22Rv1 (cell line): ENCODE results near the gene SYCE1L.

Experiments
- H3K27ac ChIP-seq: fragments of 450-650 bp; 2 replicates; pipeline ENCODE4 v1.5.1; 2017
- ZFX ChIP-seq: fragments of 450-650 bp; IDR thresholded peaks from 2 replicates; pipeline ENCODE4 v1.6.1; 2017; ENCODE audit warnings: antibody characterized with exemption, borderline replicate concordance
- TF ChIP-seq, protein P1 (sequence below): fragments of 450-650 bp; IDR thresholded peaks from 2 replicates; pipeline ENCODE4 v1.5.1; 2017; ENCODE audit warnings: mild to moderate bottlenecking

SYCE1L gene

DNA sequence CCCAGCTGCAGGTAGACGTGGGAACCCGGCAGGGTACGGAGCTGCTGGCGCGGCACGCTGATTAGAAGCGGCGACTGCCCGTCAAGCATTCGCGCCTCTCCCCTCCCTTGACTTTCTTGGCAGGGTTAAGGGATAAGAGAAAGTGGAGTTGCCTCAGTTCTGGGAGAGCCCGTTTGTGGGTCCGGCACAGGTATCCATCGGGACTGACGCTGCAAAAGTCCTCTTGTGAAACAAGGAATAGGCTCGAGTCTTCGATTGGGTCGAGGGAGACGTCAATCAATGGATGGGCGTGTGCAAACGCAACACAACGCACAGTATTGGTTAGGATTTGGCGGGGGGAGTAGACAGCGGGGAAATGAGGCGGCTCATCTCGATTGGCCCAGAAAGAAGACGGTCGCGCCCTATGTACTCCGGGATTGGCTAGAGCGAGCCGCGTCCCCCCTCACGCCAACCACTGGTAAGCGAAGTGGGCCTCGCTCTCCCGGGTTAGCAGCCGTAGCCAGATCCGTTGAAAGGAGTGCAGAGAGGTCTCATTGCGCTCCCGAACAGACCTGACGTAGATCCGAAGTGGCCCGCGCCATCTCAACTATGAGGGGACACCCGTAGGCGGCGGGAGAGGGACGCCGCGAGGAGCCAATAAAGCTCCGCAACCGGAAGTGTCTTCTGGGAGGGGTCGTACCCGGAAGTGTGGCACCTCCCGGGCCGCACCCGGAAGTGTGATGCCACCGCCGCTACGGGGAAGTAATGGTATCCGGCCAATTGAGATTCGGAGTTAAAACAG is 8.5 kb upstream of the SYCE1L start, which contains the start of gene MON1B:
MON1B (plus strand) TSS at position 713 of the 781 bp plus-strand sequence. CDS start 296 bp downstream, outside the sequence.
- H3K27ac ChIP-seq: peak within 1 kb of the TSS; percentile 97
- TF ChIP-seq ZFX: no peak
- TF ChIP-seq, protein P1, sequence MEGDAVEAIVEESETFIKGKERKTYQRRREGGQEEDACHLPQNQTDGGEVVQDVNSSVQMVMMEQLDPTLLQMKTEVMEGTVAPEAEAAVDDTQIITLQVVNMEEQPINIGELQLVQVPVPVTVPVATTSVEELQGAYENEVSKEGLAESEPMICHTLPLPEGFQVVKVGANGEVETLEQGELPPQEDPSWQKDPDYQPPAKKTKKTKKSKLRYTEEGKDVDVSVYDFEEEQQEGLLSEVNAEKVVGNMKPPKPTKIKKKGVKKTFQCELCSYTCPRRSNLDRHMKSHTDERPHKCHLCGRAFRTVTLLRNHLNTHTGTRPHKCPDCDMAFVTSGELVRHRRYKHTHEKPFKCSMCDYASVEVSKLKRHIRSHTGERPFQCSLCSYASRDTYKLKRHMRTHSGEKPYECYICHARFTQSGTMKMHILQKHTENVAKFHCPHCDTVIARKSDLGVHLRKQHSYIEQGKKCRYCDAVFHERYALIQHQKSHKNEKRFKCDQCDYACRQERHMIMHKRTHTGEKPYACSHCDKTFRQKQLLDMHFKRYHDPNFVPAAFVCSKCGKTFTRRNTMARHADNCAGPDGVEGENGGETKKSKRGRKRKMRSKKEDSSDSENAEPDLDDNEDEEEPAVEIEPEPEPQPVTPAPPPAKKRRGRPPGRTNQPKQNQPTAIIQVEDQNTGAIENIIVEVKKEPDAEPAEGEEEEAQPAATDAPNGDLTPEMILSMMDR: no peak

DNA sequence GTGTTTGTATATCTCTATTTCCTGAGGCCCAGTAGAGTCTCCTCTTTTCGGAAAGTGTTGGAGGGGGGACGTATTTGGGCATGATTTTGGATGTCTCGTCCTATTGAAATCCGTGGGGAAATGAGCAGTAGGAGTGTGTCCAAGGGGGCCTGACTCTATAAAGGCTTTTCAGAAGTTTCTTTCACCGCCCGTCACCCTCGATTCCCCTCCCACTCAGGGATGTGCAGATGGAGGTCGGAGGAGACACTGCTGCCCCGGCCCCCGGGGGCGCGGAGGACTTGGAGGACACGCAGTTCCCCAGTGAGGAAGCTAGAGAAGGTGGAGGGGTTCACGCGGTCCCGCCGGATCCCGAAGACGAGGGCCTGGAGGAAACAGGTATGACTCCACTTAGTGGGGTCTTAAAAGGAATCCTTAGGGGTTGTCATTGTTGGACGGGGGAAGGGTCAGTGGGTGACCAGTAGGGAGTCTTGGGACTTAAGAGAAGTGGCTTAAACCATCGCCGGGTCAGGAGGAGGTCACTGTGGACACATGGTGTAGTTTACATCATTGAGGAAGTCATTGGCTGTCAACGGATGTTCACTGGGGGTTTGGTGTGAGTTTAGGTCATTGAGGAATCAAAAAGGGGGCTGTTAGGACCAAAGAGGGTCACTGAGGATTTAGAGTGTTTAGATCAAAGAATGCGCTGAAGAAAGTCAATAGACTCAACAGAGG is 7.8 kb upstream of the SYCE1L start:
- TF ChIP-seq, protein P1: no peak
- no peak for TF ChIP-seq ZFX
- peak overlapping the region; percentile 97 for H3K27ac ChIP-seq

DNA sequence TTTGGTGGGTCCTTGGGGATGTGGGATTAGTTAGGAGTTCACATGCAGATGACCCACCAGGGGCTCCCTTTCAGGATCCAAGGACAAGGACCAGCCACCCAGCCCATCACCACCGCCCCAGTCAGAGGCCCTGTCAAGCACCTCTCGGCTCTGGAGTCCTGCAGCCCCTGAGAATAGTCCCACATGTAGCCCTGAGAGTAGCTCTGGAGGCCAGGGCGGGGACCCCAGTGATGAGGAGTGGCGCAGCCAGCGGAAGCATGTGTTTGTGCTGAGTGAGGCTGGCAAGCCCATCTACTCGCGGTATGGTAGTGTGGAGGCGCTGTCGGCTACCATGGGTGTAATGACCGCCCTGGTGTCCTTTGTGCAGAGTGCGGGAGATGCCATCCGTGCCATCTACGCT is 5.8 kb upstream of the SYCE1L start:
- H3K27ac ChIP-seq: no peak overlapping the region
- TF ChIP-seq ZFX: no peak
- TF ChIP-seq, protein P1: no peak

DNA sequence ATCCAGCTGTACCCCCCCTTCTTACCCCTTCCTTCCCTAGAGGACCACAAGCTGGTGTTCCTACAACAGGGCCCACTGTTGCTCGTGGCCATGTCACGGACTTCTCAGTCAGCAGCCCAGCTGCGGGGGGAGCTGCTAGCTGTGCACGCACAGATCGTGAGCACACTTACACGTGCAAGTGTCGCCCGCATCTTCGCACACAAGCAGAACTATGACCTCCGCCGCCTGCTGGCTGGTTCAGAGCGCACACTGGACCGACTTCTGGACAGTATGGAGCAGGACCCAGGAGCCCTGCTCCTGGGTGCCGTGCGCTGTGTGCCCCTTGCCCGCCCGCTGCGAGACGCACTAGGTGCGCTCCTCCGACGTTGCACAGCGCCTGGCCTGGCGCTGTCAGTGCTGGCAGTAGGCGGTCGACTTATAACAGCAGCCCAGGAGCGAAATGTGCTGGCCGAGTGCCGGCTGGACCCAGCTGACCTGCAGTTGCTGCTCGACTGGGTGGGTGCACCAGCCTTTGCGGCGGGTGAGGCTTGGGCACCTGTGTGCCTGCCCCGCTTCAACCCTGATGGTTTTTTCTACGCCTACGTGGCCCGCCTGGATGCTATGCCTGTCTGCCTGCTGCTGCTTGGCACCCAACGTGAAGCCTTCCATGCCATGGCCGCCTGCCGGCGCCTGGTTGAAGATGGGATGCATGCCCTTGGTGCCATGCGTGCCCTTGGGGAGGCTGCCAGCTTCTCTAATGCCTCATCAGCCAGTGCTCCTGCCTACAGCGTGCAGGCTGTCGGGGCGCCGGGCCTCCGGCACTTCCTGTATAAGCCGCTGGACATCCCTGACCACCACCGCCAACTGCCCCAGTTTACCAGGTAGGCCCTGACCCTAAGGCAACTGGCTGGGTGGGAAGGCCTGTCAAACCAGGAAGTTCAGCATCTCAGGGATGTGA is 4.6 kb upstream of the SYCE1L start:
- TF ChIP-seq, protein P1: no peak
- no peak for TF ChIP-seq ZFX
- H3K27ac ChIP-seq: no peak overlapping the region

DNA sequence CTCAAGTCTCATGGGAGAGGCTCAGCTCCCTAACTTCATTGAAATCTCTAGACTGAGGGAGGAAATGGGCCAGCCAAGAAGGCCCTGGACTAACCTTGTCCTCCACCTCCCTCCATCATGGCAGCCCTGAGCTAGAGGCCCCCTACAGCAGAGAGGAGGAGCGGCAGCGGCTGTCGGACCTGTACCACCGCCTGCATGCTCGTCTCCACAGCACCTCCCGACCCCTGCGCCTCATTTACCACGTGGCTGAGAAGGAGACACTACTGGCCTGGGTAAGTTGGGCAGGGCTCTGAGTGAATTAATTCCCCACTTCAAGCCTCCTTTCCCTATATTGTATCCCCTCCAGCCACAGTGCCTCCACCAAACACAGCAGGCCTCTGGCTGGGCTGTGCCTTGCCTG is 3.8 kb upstream of the SYCE1L start:
- no peak overlapping the region for H3K27ac ChIP-seq
- TF ChIP-seq, protein P1: no peak
- TF ChIP-seq ZFX: no peak

DNA sequence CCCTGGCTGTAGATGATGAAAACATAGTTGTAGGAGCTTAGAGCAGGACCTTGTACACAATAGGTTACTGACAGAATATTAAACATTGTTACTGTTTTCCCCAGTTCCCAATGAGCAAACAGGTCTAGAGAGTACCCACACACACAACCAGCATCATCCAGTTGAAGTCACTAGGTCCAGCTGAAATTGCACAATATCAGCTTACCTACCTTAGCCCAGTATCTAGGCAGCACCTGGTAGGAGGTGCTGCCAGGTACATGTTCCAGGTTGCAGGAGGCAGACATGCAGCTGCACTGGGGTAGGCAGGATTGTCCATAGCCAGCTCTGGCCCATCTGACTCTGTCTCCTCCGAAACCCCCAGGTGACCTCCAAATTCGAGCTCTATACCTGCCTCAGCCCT is 1.5 kb upstream of the SYCE1L start:
- TF ChIP-seq, protein P1: no peak
- TF ChIP-seq ZFX: no peak
- no peak overlapping the region for H3K27ac ChIP-seq
